Measurements from ENCODE around the gene KRTAP10-6.
"Not testable (repeated sequence)": the region's sequence is repeated elsewhere in the genome, so short reads cannot be mapped to it uniquely, and the experiment has no call there.

Gene KRTAP10-6

DNA sequence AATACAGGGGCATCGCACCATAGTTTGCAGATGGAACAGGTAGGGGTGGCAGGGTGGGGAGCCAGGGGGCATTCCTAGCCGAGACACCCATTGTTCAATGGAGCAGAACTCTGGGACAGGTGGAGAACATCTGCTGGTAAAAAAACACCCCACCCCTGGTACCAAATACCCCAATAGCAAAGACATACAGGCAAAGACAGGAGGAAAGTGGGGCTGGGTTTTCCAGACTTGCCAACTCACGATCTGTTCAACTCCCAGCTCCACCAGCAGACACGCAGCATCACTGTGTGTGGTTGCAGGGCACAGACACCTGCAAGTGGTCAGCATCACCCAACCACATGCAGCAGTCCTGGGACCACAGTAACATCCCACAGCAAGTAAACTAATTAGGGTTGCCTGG, 19.2 kb upstream of the KRTAP10-6 start:
- no CpG with 5 or more reads among the region's 4 CpGs for WGBS (ENCODE audit: extremely low coverage, insufficient coverage, insufficient read length)
- H2AK5ac ChIP-seq (ENCODE audit: low read length), result no peak overlapping the region
- no peaks in the 10 kb centered on the region for H3K27me3 ChIP-seq (ENCODE audit: insufficient read depth, low read length)

DNA sequence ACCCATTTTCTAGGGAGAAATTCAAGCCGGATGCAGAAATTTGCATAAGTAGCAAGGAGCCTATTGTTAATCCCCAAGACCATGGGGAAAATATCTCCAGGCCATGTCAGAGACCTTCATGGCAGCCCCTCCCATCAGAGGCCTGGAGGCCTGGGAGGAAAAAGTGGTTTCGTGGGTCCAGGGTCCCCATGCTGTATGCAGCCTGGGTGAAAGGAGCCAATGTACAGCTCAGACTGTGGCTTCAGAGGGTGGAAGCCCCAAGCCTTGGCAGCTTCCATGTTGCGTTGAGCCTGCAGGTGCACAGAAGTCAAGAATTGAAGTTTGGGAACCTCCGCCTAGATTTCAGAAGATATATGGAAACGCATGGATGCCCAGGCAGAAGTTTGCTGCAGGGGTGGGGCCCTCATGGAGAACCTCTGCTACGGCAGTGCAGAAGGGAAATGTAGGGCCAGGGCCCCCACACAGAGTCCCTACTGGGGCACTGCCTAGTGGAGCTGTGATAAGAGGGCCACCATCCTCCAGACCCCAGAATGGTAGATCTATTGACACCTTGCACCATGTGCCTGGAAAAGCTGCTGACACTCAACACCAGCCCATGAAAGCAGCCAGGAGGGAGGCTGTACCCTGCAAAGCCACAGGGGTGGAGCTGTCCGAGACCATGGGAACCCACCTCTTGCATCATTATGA, 18.0 kb upstream of the KRTAP10-6 start:
- H3K18ac ChIP-seq (ENCODE audit: low read length); DNase-seq; H3K4me1 ChIP-seq (ENCODE audit: control insufficient read depth in 1 of 2, insufficient read depth in 2 of 2, low read length in 2 of 2); H3K23ac ChIP-seq (ENCODE audit: low read length); H3K79me2 ChIP-seq (ENCODE audit: control insufficient read depth, insufficient read depth, low read length, poor library complexity); H3K4me3 ChIP-seq (ENCODE audit: low read depth, low read length); H4K91ac ChIP-seq (ENCODE audit: low read depth, low read length); H2BK5ac ChIP-seq (ENCODE audit: low read depth, low read length, poor library complexity); H3K79me1 ChIP-seq (ENCODE audit: low read length); H2BK12ac ChIP-seq (ENCODE audit: low read length); H2AK5ac ChIP-seq (ENCODE audit: low read length); H3K27me3 ChIP-seq (ENCODE audit: insufficient read depth, low read length); H3K4ac ChIP-seq (ENCODE audit: low read depth, low read length); H4K12ac ChIP-seq (ENCODE audit: low read depth, low read length); H4K8ac ChIP-seq (ENCODE audit: low read depth, low read length); H2BK120ac ChIP-seq (ENCODE audit: insufficient read depth, low read length, poor library complexity); H2AFZ ChIP-seq (ENCODE audit: insufficient read depth, low read length, poor library complexity); H3K9ac ChIP-seq (ENCODE audit: low read length); H3K36me3 ChIP-seq (ENCODE audit: control insufficient read depth in 1 of 2, insufficient read depth in 2 of 2, low read length in 2 of 2); H3K4me2 ChIP-seq (ENCODE audit: low read length); H3K27ac ChIP-seq (ENCODE audit: low read depth, low read length); H3K14ac ChIP-seq (ENCODE audit: low read length): not testable (repeated sequence)
- no CpG with 5 or more reads among the region's 7 CpGs for WGBS (ENCODE audit: extremely low coverage, insufficient coverage, insufficient read length)
- peaks cover 20% of the 10 kb centered on the region for H3K9me3 ChIP-seq (ENCODE audit: insufficient read depth, low read depth, low read length)

More for the DNA sequence above, 19.2 kb upstream of the KRTAP10-6 start:
- H3K9me3 ChIP-seq (ENCODE audit: insufficient read depth, low read depth, low read length), result peaks cover 26% of the 10 kb centered on the region
- H3K36me3 ChIP-seq (ENCODE audit: control insufficient read depth in 1 of 2, insufficient read depth in 2 of 2, low read length in 2 of 2), result no peaks in the 10 kb centered on the region
- H2BK12ac ChIP-seq (ENCODE audit: low read length), result no peak overlapping the region
- H2AFZ ChIP-seq (ENCODE audit: insufficient read depth, low read length, poor library complexity), result no peak overlapping the region
- no peak overlapping the region for H3K27ac ChIP-seq (ENCODE audit: low read depth, low read length)
- no peaks in the 10 kb centered on the region for H3K79me1 ChIP-seq (ENCODE audit: low read length)
- H3K14ac ChIP-seq (ENCODE audit: low read length), result no peak overlapping the region
- no peak overlapping the region for H3K4me2 ChIP-seq (ENCODE audit: low read length)
- no peak overlapping the region for H4K8ac ChIP-seq (ENCODE audit: low read depth, low read length)
- no peak overlapping the region for H2BK5ac ChIP-seq (ENCODE audit: low read depth, low read length, poor library complexity)
- H3K23ac ChIP-seq (ENCODE audit: low read length), result no peak overlapping the region
- no peak for DNase-seq
- no peak overlapping the region for H4K91ac ChIP-seq (ENCODE audit: low read depth, low read length)
- H3K4ac ChIP-seq (ENCODE audit: low read depth, low read length), result no peak overlapping the region
- no peaks in the 10 kb centered on the region for H3K4me1 ChIP-seq (ENCODE audit: control insufficient read depth in 1 of 2, insufficient read depth in 2 of 2, low read length in 2 of 2)
- H3K18ac ChIP-seq (ENCODE audit: low read length), result no peak overlapping the region
- no peaks in the 10 kb centered on the region for H3K79me2 ChIP-seq (ENCODE audit: control insufficient read depth, insufficient read depth, low read length, poor library complexity)
- no peak overlapping the region for H2BK120ac ChIP-seq (ENCODE audit: insufficient read depth, low read length, poor library complexity)
- no peak overlapping the region for H4K12ac ChIP-seq (ENCODE audit: low read depth, low read length)
- no peak overlapping the region for H3K9ac ChIP-seq (ENCODE audit: low read length)
- H3K4me3 ChIP-seq (ENCODE audit: low read depth, low read length), result no peak overlapping the region

DNA sequence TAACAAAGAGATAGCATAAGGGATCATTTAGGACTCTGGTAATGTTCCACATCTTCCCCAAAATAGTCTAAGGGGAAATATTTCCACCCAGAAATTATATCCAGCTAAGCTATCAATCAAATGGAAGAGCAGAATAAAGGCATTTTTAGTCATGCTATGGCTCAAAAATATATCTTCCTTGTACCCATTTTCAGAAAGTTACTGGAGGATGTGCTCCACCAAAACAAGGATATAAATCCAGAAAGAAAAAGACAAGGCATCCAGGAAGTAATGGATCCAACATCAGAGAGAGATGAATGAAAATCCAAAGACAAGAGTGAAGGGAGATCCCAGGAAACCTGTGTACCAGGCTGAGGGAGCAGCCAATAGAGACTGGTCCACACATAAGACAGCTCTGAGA, 16.9 kb upstream of the KRTAP10-6 start:
- H4K12ac ChIP-seq (ENCODE audit: low read depth, low read length), result no peak overlapping the region
- no peak overlapping the region for H3K4me2 ChIP-seq (ENCODE audit: low read length)
- H3K18ac ChIP-seq (ENCODE audit: low read length), result no peak overlapping the region
- no peak overlapping the region for H3K4me3 ChIP-seq (ENCODE audit: low read depth, low read length)
- no peak overlapping the region for H3K23ac ChIP-seq (ENCODE audit: low read length)
- H3K27me3 ChIP-seq (ENCODE audit: insufficient read depth, low read length), result no peaks in the 10 kb centered on the region
- H2AK5ac ChIP-seq (ENCODE audit: low read length), result no peak overlapping the region
- no peak overlapping the region for H2AFZ ChIP-seq (ENCODE audit: insufficient read depth, low read length, poor library complexity)
- H2BK120ac ChIP-seq (ENCODE audit: insufficient read depth, low read length, poor library complexity), result no peak overlapping the region
- H3K27ac ChIP-seq (ENCODE audit: low read depth, low read length), result no peak overlapping the region
- no peak overlapping the region for H2BK5ac ChIP-seq (ENCODE audit: low read depth, low read length, poor library complexity)
- no peaks in the 10 kb centered on the region for H3K79me2 ChIP-seq (ENCODE audit: control insufficient read depth, insufficient read depth, low read length, poor library complexity)
- no peak overlapping the region for H3K14ac ChIP-seq (ENCODE audit: low read length)
- no peak overlapping the region for H4K91ac ChIP-seq (ENCODE audit: low read depth, low read length)
- no peaks in the 10 kb centered on the region for H3K36me3 ChIP-seq (ENCODE audit: control insufficient read depth in 1 of 2, insufficient read depth in 2 of 2, low read length in 2 of 2)
- H2BK12ac ChIP-seq (ENCODE audit: low read length), result no peak overlapping the region
- peaks cover 17% of the 10 kb centered on the region for H3K9me3 ChIP-seq (ENCODE audit: insufficient read depth, low read depth, low read length)
- no peak overlapping the region for H4K8ac ChIP-seq (ENCODE audit: low read depth, low read length)
- DNase-seq, result no peak
- H3K4me1 ChIP-seq (ENCODE audit: control insufficient read depth in 1 of 2, insufficient read depth in 2 of 2, low read length in 2 of 2), result no peaks in the 10 kb centered on the region
- H3K9ac ChIP-seq (ENCODE audit: low read length), result no peak overlapping the region
- no peak overlapping the region for H3K4ac ChIP-seq (ENCODE audit: low read depth, low read length)
- H3K79me1 ChIP-seq (ENCODE audit: low read length), result no peaks in the 10 kb centered on the region

DNA sequence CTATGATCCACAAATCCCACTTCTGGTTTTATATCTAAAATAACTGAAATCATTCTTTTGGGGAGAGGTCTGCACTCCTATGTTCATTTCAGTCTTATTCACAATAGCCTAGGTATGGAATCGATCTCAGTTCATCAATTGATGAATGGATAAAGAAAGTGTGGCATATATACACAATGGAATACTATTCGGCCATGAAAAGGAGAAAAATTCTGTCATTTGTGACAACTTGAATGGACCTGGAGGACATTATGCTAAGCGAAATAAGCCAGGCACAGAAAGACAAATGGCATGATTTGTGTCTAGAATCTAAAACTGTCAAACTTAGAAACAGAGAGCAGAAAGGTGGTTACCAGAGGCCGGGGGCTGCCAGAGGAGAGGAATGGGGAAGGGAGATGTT, 14.2 kb upstream of the KRTAP10-6 start:
- no peak overlapping the region for H3K9ac ChIP-seq (ENCODE audit: low read length)
- H3K4ac ChIP-seq (ENCODE audit: low read depth, low read length), result no peak overlapping the region
- H2AK5ac ChIP-seq (ENCODE audit: low read length), result no peak overlapping the region
- H4K8ac ChIP-seq (ENCODE audit: low read depth, low read length), result no peak overlapping the region
- no peak overlapping the region for H2BK120ac ChIP-seq (ENCODE audit: insufficient read depth, low read length, poor library complexity)
- H3K27me3 ChIP-seq (ENCODE audit: insufficient read depth, low read length), result no peaks in the 10 kb centered on the region
- no peak overlapping the region for H4K12ac ChIP-seq (ENCODE audit: low read depth, low read length)
- no peak overlapping the region for H3K18ac ChIP-seq (ENCODE audit: low read length)
- H3K4me2 ChIP-seq (ENCODE audit: low read length), result no peak overlapping the region
- no peak overlapping the region for H3K14ac ChIP-seq (ENCODE audit: low read length)
- no peak overlapping the region for H2AFZ ChIP-seq (ENCODE audit: insufficient read depth, low read length, poor library complexity)
- no peak overlapping the region for H3K23ac ChIP-seq (ENCODE audit: low read length)
- H4K91ac ChIP-seq (ENCODE audit: low read depth, low read length), result no peak overlapping the region
- H3K79me1 ChIP-seq (ENCODE audit: low read length), result no peaks in the 10 kb centered on the region
- H3K4me1 ChIP-seq (ENCODE audit: control insufficient read depth in 1 of 2, insufficient read depth in 2 of 2, low read length in 2 of 2), result no peaks in the 10 kb centered on the region
- DNase-seq, result no peak
- no peaks in the 10 kb centered on the region for H3K79me2 ChIP-seq (ENCODE audit: control insufficient read depth, insufficient read depth, low read length, poor library complexity)
- no peak overlapping the region for H3K27ac ChIP-seq (ENCODE audit: low read depth, low read length)
- H3K9me3 ChIP-seq (ENCODE audit: insufficient read depth, low read depth, low read length), result peaks cover 9% of the 10 kb centered on the region
- H3K4me3 ChIP-seq (ENCODE audit: low read depth, low read length), result no peak overlapping the region
- H2BK12ac ChIP-seq (ENCODE audit: low read length), result no peak overlapping the region
- no peak overlapping the region for H2BK5ac ChIP-seq (ENCODE audit: low read depth, low read length, poor library complexity)
- H3K36me3 ChIP-seq (ENCODE audit: control insufficient read depth in 1 of 2, insufficient read depth in 2 of 2, low read length in 2 of 2), result no peaks in the 10 kb centered on the region
- no CpG with 5 or more reads among the region's 4 CpGs for WGBS (ENCODE audit: extremely low coverage, insufficient coverage, insufficient read length)
